ENCODE data around the gene COL4A4.

Gene COL4A4

GRCh38 chr2:227033471-227034148, 130.4 kb downstream of the COL4A4 start:
- no peak overlapping the region for H3K4me3 ChIP-seq (ENCODE audit: low read depth in 1 of 2, low read length in 2 of 2)
- H3K27me3 ChIP-seq (ENCODE audit: insufficient read depth, low read length, poor library complexity) = no peaks in the 10 kb centered on the region
- H3K9me3 ChIP-seq (ENCODE audit: insufficient read depth, low read length, severe bottlenecking) = no peaks in the 10 kb centered on the region
- no peaks in the 10 kb centered on the region for H3K4me1 ChIP-seq (ENCODE audit: insufficient read depth, low read length)
- no peak for ATAC-seq (ENCODE audit: insufficient read depth, low read depth)
- no peak overlapping the region for H3K9ac ChIP-seq (ENCODE audit: low read depth, low read length)
- no peak overlapping the region for H3K4me2 ChIP-seq (ENCODE audit: insufficient read depth, low read length)
- peak; percentile 7 for DNase-seq
- peak; percentile 49 for TF ChIP-seq CTCF (IDR thresholded peaks at IDR 0.05; ENCODE audit: borderline replicate concordance, extremely low read depth, low read length, poor library complexity, severe bottlenecking)
- no peak for TF ChIP-seq EZH2 (IDR thresholded peaks at IDR 0.05; ENCODE audit: borderline replicate concordance, low read depth, low read length, severe bottlenecking)
- H2AFZ ChIP-seq (ENCODE audit: low read depth, low read length) = no peak overlapping the region
- no peaks in the 10 kb centered on the region for H3K36me3 ChIP-seq (ENCODE audit: insufficient read depth, low read length)
- H3K79me2 ChIP-seq (ENCODE audit: insufficient read depth, low read length) = no peaks in the 10 kb centered on the region
- no peaks in the 10 kb centered on the region for H4K20me1 ChIP-seq (ENCODE audit: insufficient read depth, low read length)
- H3K27ac ChIP-seq (ENCODE audit: low read length) = no peak overlapping the region

- Histone ChIP-seq H3K4me2 (ENCODE audit: insufficient read depth, low read length) (no peak overlapping the region), H3K4me3 (ENCODE audit: low read depth in 1 of 2, low read length in 2 of 2) (no peak overlapping the region), H3K27me3 (ENCODE audit: insufficient read depth, low read length, poor library complexity) (no peaks in the 10 kb centered on the region), H4K20me1 (ENCODE audit: insufficient read depth, low read length) (no peaks in the 10 kb centered on the region), H3K36me3 (ENCODE audit: insufficient read depth, low read length) (no peaks in the 10 kb centered on the region), H2AFZ (ENCODE audit: low read depth, low read length) (no peak overlapping the region), H3K27ac (ENCODE audit: low read length) (no peak overlapping the region), H3K4me1 (ENCODE audit: insufficient read depth, low read length) (no peaks in the 10 kb centered on the region), H3K9ac (ENCODE audit: low read depth, low read length) (no peak overlapping the region), H3K79me2 (ENCODE audit: insufficient read depth, low read length) (no peaks in the 10 kb centered on the region), H3K9me3 (ENCODE audit: insufficient read depth, low read length, severe bottlenecking) (no peaks in the 10 kb centered on the region)
- ATAC-seq (ENCODE audit: insufficient read depth, low read depth) (no peak), DNase-seq (peak; percentile 6)
- no peak for TF ChIP-seq CTCF (IDR thresholded peaks at IDR 0.05; ENCODE audit: borderline replicate concordance, extremely low read depth, low read length, poor library complexity, severe bottlenecking)
- TF ChIP-seq EZH2 (IDR thresholded peaks at IDR 0.05; ENCODE audit: borderline replicate concordance, low read depth, low read length, severe bottlenecking) = no peak
Measured at GRCh38 chr2:227031379-227031778, 132.6 kb downstream of the COL4A4 start.

GRCh38 chr2:227030789-227031188, 133.2 kb downstream of the COL4A4 start:
- Histone ChIP-seq H3K27me3 (ENCODE audit: insufficient read depth, low read length, poor library complexity) (no peaks in the 10 kb centered on the region), H3K4me2 (ENCODE audit: insufficient read depth, low read length) (no peak overlapping the region), H3K9ac (ENCODE audit: low read depth, low read length) (no peak overlapping the region), H3K36me3 (ENCODE audit: insufficient read depth, low read length) (no peaks in the 10 kb centered on the region), H3K27ac (ENCODE audit: low read length) (no peak overlapping the region), H4K20me1 (ENCODE audit: insufficient read depth, low read length) (no peaks in the 10 kb centered on the region), H3K4me1 (ENCODE audit: insufficient read depth, low read length) (no peaks in the 10 kb centered on the region), H3K79me2 (ENCODE audit: insufficient read depth, low read length) (no peaks in the 10 kb centered on the region), H3K4me3 (ENCODE audit: low read depth in 1 of 2, low read length in 2 of 2) (no peak overlapping the region), H3K9me3 (ENCODE audit: insufficient read depth, low read length, severe bottlenecking) (no peaks in the 10 kb centered on the region), H2AFZ (ENCODE audit: low read depth, low read length) (no peak overlapping the region)
- no peak for ATAC-seq (ENCODE audit: insufficient read depth, low read depth)
- DNase-seq = no peak
- TF ChIP-seq CTCF (IDR thresholded peaks at IDR 0.05; ENCODE audit: borderline replicate concordance, extremely low read depth, low read length, poor library complexity, severe bottlenecking) = no peak
- no peak for TF ChIP-seq EZH2 (IDR thresholded peaks at IDR 0.05; ENCODE audit: borderline replicate concordance, low read depth, low read length, severe bottlenecking)

All from DND-41 (cell line).